ENCODE data around the gene SELENOI.
"Not testable (repeated sequence)": the region's sequence is repeated elsewhere in the genome, so short reads cannot be mapped to it uniquely, and the experiment has no call there.

The SELENOI gene

GRCh38 chr2:26326514-26326913 lies 19.4 kb upstream of the SELENOI start:
- no peak for DNase-seq (ENCODE audit: low read depth in 2 of 3, low spot score in 1 of 3)

- DNase-seq (ENCODE audit: low read depth in 2 of 3, low spot score in 1 of 3): no peak
Observed at GRCh38 chr2:26327291-26328272, 18.4 kb upstream of the SELENOI start.

- DNase-seq (ENCODE audit: low read depth in 2 of 3, low spot score in 1 of 3): not testable (repeated sequence)
Observed at GRCh38 chr2:26329083-26329482, 16.9 kb upstream of the SELENOI start.

- peak; percentile 76 to 83 (median 77) for DNase-seq (ENCODE audit: low read depth in 2 of 3, low spot score in 1 of 3)
Observed at GRCh38 chr2:26330114-26330549, 15.8 kb upstream of the SELENOI start.

GRCh38 chr2:26330604-26331003 lies 15.3 kb upstream of the SELENOI start:
- no peak for DNase-seq (ENCODE audit: low read depth in 2 of 3, low spot score in 1 of 3)

GRCh38 chr2:26331321-26331720 lies 14.6 kb upstream of the SELENOI start:
- DNase-seq (ENCODE audit: low read depth in 2 of 3, low spot score in 1 of 3): not testable (repeated sequence)

GRCh38 chr2:26333293-26333692 lies 12.7 kb upstream of the SELENOI start:
- DNase-seq (ENCODE audit: low read depth in 2 of 3, low spot score in 1 of 3): no peak

- DNase-seq (ENCODE audit: low read depth in 2 of 3, low spot score in 1 of 3): no peak
Observed at GRCh38 chr2:26335231-26335630, 10.7 kb upstream of the SELENOI start.

- DNase-seq (ENCODE audit: low read depth in 2 of 3, low spot score in 1 of 3): no peak
Observed at GRCh38 chr2:26336719-26337118, 9.2 kb upstream of the SELENOI start.

- DNase-seq (ENCODE audit: low read depth in 2 of 3, low spot score in 1 of 3): no peak
Observed at GRCh38 chr2:26337298-26337697, 8.6 kb upstream of the SELENOI start.

- no peak for DNase-seq (ENCODE audit: low read depth in 2 of 3, low spot score in 1 of 3)
Observed at GRCh38 chr2:26340831-26341230, 5.1 kb upstream of the SELENOI start.

GRCh38 chr2:26344581-26345282 lies 1.2 kb upstream of the SELENOI start:
- DNase-seq (ENCODE audit: low read depth in 2 of 3, low spot score in 1 of 3): peak in 2 of 3 donors; percentile 4 to 20

GRCh38 chr2:26345283-26345544 lies 729 bp upstream of the SELENOI start:
- DNase-seq (ENCODE audit: low read depth in 2 of 3, low spot score in 1 of 3): no peak

- peak; percentile 35 to 53 (median 53) for DNase-seq (ENCODE audit: low read depth in 2 of 3, low spot score in 1 of 3)
Observed at GRCh38 chr2:26346454-26347053, 611 bp downstream of the SELENOI start, which contains the start of gene ADGRF3. Gene ADGRF3 (minus strand): TSS chr2:26346789. CDS start chr2:26346234, 555 bp downstream.

GRCh38 chr2:26347286-26347865 lies 1.4 kb downstream of the SELENOI start:
- DNase-seq (ENCODE audit: low read depth in 2 of 3, low spot score in 1 of 3): no peak

GRCh38 chr2:26349690-26350089 lies 3.7 kb downstream of the SELENOI start:
- DNase-seq (ENCODE audit: low read depth in 2 of 3, low spot score in 1 of 3): no peak

- no peak for DNase-seq (ENCODE audit: low read depth in 2 of 3, low spot score in 1 of 3)
Observed at GRCh38 chr2:26351375-26352090, 5.6 kb downstream of the SELENOI start.

GRCh38 chr2:26352892-26353291 lies 6.9 kb downstream of the SELENOI start:
- DNase-seq (ENCODE audit: low read depth in 2 of 3, low spot score in 1 of 3): peak; percentile 15 to 43 (median 17)

- not testable (repeated sequence) for DNase-seq (ENCODE audit: low read depth in 2 of 3, low spot score in 1 of 3)
Observed at GRCh38 chr2:26354469-26354868, 8.5 kb downstream of the SELENOI start.

All from stimulated activated CD4-positive, alpha-beta T cell treated with anti-CD3 and anti-CD28 coated beads, Interleukin-12 subunit alpha, Interleukin-12 subunit beta, amount 100 ng/mL, for 48 hours (primary cell).